IPS-NIHi7 (cell line): ENCODE measurements around the gene HYAL1.
A peak's percentile ranks its signal among the peaks of the same experiment; 100 is the strongest.

Experiments
- DNase-seq: peaks from one replicate; pipeline ENCODE4 v3.0.0; 2012; ENCODE audit warnings: mixed read lengths; ENCODE audit errors: extremely low spot score

The HYAL1 gene, protein sequence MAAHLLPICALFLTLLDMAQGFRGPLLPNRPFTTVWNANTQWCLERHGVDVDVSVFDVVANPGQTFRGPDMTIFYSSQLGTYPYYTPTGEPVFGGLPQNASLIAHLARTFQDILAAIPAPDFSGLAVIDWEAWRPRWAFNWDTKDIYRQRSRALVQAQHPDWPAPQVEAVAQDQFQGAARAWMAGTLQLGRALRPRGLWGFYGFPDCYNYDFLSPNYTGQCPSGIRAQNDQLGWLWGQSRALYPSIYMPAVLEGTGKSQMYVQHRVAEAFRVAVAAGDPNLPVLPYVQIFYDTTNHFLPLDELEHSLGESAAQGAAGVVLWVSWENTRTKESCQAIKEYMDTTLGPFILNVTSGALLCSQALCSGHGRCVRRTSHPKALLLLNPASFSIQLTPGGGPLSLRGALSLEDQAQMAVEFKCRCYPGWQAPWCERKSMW

DNA sequence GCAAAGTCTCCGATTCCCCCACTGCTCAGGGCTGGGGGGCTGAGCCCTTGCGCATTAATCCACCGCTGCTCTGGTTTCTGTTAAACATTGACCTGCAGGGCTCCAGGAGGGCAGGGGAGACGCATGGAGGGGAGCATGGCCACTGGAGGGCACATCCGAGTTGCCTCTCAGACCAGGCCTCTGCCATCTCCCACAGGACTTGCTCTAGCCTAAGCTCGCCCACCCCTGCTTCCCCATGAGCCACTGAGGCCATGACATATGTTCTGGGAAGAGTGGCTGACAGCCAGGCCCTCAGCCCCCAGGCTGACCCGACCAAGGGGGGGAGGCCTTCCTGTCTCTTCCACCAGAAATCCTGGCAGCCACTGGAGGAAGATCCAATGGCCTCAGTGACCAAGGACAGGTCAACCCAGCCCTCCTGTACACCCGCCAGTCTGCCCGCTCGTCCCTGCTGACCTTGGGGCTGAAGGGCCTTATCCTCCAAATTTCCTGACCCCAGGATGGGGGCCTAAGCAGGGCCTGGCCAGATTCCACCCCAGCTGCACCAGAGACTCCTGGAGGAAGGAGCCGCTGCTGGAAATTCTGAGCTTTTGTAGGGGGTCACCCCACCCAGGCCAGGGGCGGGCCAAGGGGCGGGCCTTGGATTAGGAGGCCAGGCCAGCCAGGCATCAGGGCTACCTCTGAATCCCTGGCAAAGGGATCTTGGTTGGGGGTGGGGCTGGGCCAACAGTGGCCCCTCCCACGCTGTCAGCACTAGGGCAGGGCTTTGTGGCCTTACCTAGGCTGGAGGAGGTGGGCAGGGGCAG is at the start of gene HYAL1:
HYAL1 (minus strand) TSS at position 562 of the 803 bp plus-strand sequence. CDS start 618 bp downstream, outside the sequence.
- DNase-seq, result peak; percentile 89

- no peak for DNase-seq
Measured at GRCh38 chr3:50352781-50353180, 49.4 kb upstream of the HYAL1 start.

DNA sequence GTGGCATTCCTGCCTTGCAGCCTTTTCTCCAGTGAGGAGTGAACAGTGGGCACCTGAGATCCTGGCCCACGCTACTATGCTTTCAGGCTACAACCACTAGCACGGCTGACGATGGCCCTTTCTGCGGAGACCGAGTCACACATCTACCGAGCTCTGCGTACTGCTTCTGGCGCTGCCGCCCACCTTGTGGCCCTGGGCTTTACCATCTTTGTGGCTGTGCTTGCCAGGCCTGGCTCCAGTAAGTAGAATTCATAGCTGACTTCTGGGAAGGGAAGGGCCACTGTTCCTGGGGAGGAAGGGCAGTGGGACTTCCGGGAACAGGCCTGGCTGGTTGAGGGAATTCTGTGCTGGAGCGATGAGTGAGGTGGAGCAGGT is 47.9 kb upstream of the HYAL1 start:
- no peak for DNase-seq

DNA sequence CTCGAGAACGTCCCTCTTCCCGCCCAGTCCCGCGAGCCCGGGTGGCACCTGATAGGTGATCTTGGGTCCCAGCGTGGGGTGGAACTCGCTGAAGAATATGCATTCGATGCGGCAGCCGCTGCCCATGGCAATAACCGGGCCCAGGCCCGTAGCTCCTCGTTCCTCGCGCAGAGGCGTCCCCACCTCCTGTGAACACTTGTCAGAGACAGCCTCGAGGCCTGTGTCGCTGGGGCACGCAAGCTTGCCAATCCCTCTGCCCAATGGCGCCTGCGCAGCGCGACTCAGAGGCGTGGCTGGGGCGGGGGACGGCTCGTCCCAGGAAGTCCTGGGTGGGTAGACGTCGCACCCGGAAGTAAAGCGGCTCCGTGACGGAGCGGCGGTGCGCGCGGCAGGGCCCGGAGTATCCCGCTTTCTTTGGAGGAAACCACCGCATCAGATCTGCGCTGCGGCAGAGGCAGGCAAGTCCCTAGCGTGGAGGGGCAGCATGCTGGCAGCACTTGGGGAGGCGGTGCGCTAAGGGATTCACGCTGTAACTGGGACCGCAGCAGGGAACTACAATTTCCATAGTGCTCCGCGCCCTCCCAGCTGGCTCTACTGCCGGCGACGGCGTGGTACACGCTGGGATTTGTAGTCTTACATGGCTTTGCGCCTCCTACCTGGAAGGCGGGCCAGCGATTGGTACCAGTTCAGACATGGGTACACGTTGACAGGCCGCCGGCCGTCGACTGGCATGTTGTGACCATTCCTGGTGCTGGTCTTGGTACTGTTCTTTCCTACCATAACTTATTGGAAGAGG is 47.4 kb upstream of the HYAL1 start, which contains the start of the genes CYB561D2 and NPRL2:
CYB561D2 (plus strand) TSS at position 336 of the 796 bp plus-strand sequence. CDS start 572 bp downstream, outside the sequence.
NPRL2 (minus strand) TSS at position 249 of the 796 bp plus-strand sequence; CDS start at position 126, 123 bp downstream.
- peak; percentile 93 for DNase-seq

DNA sequence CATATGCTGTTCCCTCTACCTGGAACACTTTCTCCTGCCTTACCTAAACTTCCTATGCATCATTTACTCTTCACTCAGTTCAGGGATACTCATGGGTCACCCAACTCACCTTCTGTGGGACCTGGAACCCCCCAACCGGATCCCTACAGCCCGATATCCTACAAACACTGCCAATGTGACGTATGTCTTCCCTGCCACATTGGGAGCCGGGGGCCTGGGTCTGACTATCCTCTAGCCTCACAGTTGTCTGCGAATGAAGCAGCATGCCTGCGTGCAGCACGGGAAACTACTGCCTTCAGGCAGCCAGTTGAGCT is 46.8 kb upstream of the HYAL1 start:
- DNase-seq, result no peak

DNA sequence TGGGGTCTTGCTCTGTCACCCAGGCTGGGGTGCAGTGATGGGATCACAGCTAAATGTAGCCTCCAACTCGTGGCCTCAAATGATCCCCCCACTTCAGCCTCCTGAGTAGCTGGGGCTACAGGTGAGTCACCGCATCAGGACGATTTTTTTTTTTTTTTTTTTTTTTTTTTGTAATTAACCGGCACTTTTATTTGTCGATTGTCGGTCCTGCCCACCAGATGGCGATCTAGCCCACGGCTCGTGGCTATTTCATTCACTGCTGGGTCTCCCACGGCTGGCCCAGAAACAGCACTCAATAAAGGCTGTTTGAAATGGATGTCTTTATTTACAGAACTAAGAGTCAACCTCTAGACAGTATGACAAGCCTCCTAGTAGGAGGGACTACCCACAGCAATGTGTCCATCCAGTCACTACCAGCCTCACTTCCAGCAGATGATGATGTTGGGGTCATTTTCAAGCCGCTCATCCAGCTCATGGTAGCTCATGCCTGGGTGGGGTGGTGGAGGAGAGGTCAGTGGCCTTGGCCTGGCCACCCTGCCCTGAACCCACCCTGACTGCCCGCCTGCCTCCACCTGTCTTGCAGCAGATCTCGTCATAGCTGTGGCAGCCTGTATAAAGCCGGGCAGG is 43.9 kb upstream of the HYAL1 start:
- DNase-seq, result peak; percentile 56

- peak; percentile 93 for DNase-seq
Measured at GRCh38 chr3:50345586-50346234, 42.3 kb upstream of the HYAL1 start, which contains the start of gene ZMYND10. Gene ZMYND10, minus strand, starts transcription at chr3:50345732. Its CDS starts 153 bp downstream, at chr3:50345579.

- no peak for DNase-seq
Measured at GRCh38 chr3:50345008-50345407, 41.6 kb upstream of the HYAL1 start.

DNA sequence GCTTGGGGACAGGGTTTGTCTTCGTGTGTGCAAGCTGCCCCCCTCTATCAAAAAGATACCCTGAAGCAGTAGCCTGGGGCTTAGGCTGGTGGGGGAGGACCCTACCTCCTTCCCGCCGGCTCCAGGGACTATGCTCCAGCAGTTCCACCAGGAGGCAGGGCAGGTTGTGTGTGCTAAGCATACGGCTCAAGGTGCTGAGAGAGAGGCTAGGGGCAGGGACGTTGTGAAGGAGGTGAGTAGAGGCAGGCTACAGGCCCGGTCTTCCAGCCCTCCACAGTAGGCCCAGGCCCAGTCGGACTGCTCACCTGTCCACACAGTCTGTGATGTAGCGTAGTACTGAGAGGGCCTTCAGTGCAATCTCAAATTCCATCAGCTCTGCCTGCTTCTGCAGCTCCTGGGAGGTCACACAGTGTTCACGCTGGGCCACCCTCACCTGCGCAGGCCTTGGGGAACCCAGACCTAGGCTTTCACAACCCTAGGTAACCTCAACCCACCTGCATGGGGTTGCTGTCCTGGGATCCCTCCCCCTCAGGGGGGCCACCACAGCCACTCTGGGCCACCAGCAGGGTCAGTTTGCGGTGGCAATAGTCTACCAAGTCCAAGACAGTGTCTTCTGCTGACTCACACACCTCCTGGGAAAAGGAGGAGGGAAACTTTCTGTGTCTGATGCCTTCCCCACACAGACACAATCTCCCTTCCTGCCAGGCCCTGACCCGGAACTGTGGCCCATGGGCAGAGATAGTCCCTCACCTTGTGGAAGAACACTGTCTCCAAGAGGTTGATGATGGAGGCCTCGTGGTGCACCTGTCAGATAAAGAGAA is 39.6 kb upstream of the HYAL1 start:
- peak; percentile 57 for DNase-seq

DNA sequence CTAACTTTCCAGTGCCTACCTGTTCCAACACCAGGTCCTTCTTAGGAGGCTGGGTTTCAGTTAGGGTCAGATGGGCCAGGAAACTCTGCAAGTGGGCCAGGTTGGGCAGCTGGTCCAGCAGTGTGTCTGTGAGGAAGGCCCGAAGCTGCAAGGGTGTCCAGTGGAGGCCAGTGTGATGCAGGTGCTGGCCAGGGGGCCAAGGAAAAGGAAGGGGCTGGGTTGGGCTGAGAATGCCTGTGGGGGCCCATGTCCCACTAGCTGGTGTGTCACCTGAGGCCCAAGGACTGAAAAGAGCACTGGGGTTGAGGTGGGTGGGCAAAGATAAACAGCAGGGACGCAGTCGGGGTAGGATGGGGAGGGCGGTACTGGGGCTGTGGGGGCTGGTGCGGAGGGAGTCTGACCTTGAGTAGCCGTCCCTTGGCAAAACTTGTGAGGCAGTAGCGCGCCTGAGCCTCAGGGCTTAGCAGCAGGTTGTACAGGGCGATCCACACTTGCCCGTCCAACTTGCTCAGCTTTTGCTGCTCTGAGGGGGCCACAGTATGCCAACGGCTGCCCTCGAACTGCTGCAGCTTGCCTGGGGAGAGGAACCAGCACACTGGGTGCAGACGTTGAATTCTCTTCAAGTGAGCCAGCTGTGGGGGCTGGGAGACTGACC is 38.7 kb upstream of the HYAL1 start:
- DNase-seq, result no peak

DNA sequence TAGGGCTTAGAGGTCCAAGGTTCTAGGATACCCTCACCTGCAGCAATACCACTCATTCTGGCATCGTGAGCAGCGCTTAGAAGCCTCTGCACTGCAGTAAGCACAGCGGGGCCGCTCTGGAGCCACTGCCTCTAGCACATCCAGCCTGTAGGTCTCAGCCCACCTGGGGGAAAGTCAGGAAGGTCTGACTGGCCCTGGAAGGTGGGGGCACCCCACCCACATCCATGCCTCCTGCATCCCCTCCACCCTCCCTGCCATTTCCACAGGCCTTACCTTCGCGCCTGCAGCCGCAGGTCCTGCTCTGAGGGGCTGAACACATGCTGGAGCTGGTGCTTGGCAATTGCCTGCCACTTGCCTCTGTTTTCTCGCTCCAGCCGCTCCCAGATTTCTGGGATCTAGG is 38.2 kb upstream of the HYAL1 start:
- DNase-seq, result no peak

DNA sequence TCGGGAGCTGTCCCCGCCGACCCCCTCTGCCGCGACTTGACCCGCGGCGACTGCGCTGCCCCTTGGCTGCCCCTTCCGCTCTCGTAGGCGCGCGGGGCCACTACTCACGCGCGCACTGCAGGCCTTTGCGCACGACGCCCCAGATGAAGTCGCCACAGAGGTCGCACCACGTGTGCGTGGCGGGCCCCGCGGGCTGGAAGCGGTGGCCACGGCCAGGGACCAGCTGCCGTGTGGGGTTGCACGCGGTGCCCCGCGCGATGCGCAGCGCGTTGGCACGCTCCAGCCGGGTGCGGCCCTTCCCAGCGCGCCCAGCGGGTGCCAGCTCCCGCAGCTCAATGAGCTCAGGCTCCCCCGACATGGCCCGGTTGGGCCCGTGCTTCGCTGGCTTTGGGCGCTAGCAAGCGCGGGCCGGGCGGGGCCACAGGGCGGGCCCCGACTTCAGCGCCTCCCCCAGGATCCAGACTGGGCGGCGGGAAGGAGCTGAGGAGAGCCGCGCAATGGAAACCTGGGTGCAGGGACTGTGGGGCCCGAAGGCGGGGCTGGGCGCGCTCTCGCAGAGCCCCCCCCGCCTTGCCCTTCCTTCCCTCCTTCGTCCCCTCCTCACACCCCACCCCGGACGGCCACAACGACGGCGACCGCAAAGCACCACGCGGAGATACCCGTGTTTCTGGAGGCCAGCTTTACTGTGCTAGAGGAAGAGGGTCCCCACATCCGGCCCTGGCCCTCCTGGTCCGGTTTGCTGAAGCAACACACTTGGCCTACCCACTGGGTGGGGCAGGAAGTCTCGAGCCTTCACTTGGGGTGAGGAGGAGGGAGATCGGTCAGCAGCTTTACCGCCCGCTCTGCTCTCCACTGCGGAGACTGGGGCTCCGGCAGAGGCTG is 37.3 kb upstream of the HYAL1 start, which contains the start of gene RASSF1:
RASSF1 (minus strand) TSS at position 389 of the 882 bp plus-strand sequence; CDS start at position 358, 31 bp downstream.
- DNase-seq, result peak; percentile 38

GRCh38 chr3:50340147-50340447 is 36.7 kb upstream of the HYAL1 start:
- DNase-seq, result no peak

DNA sequence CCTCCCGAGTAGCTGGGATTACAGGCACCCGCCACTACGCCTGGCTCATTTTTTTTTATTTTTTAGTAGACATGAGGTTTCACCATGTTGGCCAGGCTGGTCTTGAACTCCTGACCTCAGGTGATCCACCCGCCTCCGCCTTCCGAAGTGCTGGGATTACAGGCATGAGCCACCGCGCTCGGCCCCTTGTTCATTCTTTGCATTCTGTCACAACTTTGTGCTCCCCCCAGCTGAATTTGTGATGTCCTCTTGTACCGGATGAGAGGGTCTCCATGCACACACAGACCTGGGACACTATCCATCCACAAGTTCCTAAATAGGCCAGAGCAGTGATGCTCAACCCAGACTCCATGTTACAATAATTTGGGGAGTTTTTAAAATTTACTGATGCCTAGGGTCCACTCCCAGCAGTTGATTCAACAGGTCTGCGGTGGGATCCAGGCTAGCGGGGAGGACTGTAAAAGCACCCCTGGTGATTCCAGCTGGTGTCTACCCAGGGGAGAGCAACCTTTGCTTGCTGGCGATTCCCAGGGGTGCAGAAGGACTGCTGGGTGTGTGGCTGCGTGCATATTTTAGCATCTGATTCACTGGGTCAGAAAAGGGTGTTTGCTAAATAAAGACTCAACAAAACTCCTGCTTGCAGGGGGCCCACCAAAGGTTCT is 36.2 kb upstream of the HYAL1 start:
- DNase-seq, result no peak

- no peak for DNase-seq
Measured at GRCh38 chr3:50338965-50339364, 35.6 kb upstream of the HYAL1 start.

GRCh38 chr3:50337175-50337861 is 33.9 kb upstream of the HYAL1 start:
- DNase-seq, result peak; percentile 99

GRCh38 chr3:50336452-50337174 is 33.2 kb upstream of the HYAL1 start:
- DNase-seq, result peak; percentile 58
